HPDE6-E6E7 (cell line): Measurements from ENCODE around the gene LAMA1.

Experiments
- DNase-seq: peaks from one replicate; pipeline ENCODE4 v3.0.0; 2011; ENCODE audit warnings: missing footprints; ENCODE audit errors: extremely low spot score

LAMA1 gene

DNA sequence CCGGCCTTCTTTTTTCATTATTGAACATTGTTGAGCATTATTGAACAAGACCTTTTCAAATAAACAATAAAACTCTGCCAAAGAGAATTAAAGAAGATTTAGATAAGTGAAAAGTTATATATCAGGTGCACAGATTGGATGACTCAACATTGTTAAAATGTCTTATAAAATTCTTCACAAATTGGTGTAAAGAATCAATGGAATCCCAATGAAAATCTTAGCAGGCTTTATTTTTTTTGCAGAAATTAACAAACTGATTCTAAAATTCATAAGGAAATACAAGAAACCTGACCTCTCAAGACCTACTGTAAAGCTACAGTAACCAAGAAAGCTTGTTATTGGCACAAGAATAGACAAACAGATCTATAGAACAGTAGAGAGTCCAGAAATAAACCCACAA, 70.3 kb downstream of the LAMA1 start:
- no peak for DNase-seq

DNA sequence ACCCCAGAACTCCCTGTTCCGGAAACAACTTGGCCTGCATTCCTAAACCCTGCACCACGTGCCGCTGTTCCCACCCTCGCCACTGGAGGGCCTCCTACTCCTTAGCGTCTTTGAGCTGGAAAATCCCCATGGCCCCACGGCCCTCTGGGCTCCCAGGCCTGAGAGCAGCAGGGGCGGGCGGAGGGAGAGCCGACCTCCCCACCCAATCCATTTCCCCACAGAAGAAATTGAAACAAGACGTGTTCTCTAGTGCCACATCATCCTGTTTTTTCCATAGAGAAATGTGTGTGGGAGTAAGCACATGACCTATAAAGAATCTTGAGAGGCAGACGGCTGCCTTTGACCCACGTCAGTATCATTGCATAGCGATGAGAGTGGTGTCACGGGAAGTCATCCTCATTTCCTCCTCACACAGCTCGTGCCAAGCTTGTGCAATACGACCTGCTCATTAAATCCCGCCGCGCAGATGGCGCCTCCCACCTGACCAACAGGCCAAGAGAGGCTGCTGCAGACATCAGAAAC, 79.2 kb downstream of the LAMA1 start:
- peak; percentile 33 for DNase-seq

DNA sequence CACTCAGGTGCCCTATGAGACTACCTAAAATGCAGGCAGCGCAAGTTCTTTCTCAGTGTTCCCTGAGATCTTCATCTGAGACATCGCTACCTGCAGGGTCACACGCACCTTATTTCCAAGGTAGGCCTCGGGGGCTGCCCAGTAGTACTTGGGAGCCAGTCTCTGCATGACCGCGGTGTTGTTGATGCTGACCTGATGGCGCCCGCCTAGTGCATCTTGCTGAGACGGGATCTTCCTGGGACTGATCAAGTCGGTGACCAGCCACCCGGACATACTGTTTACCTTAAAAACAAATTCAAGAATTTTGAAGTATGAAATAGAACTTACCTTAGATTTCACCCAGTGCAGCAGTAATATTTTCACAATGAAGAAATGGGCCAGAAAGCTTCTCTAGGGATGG, 80.1 kb downstream of the LAMA1 start:
- DNase-seq, result no peak

DNA sequence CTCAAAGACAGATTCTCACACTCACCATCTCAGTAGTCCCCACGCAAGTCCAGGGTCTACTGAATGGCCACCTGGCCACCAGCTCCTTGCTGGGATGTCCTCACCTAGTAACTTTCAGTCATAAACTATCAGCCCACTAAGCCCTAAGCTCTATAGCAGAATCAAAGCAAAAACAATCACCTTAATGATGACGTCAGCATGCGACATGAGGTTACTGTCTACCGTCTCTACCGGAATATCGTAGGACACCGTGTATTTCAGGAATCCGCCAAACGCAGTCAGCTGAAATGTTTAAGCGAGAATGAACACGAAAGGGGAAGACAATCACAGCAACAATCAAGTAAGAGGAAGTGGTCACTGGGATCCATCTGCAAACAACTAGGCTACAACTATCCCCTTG, 81.8 kb downstream of the LAMA1 start:
- no peak for DNase-seq

DNA sequence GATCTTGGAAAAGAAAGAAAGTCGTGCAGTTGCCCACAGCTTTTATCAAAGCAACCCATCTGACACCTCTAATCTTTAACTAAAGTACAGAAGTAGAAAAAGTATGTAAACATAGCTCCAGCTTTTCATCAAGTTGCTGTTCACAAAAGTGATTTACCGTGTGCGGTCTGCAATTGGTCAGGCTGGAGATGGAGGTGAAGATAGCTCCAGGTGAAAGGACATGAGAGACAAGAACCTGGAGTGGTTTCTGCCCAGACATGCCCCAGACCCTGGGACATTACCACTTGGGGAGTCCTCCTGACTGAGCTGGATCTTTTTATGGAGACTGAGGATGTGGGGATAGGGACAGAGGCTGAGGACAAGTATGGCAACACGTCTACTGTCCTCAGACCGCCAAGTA, 82.7 kb downstream of the LAMA1 start:
- DNase-seq, result no peak

DNA sequence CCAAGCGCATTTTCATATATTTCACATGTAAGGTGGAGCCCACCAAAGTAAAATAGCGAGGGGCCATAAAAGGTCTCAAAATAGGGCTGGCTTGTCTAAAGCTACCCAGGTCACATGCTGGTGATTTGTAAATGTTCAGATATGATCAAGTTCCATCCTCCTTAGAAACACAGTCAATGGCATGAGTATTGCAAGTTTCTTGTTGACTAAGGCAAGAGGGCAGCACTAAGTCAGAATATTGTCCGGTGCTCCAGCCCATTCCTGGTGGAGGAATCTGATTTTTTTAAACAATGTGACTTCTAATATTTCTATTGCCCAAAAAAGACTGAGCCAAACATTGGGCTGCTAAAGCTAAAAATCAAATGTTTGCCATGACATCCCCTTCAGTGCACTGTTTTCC, 85.1 kb downstream of the LAMA1 start:
- no peak for DNase-seq

DNA sequence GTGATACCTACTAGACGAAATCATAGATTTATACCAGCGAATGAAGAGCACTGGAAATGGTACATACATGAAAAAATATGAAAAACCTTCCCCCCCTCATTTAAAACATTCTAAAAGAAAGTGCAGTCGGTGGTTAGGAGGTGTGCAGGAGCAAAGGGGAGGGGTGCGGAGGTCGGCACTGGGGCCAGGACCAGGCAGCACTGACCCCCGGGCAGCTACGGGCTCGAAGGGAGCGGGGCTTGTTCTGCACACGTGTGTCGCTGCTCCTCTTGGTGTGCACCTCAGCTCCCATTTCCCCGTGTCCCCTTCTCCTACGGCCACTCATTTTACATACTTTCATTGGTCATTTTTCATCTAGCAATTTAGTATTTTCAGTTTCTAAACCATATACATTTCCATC, 89.0 kb downstream of the LAMA1 start:
- DNase-seq, result no peak

DNA sequence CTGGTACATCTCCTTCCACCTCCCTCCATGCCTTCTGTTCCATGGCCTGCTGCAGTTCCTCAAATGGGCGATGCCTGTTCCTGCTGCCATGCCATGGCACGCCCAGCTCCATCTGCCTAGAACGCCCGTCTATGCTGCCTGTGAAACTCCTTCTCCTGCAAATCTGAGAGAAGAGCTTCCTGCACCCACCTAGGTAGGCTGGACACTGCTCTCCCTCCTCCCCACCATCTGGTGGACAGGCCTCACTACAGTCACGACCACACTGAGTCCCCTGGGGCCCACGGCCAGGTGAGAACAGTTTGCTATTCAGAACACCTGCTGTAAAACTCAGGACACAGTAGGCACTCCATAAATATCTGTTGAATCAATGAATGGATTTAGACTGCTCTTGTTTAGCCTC, 92.4 kb downstream of the LAMA1 start:
- no peak for DNase-seq

DNA sequence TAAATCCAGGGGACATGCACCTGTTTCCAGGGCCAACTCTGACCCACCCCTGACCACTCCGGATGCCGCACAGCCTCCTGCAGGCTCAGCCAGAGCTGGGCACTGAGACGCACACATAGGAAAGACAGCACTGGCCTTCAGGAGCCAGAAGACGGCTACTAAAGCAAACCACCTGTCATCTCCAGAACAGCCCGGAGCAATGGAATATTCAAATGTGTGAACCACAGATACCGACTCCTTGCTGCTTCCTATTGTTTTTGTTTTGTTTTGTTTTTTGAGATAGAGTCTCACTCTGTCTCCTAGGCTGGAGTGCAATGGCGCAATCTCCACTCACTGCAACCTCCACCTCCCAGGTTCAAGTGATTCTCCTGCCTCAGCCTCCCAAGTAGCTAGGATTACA, 94.0 kb downstream of the LAMA1 start:
- DNase-seq, result no peak

DNA sequence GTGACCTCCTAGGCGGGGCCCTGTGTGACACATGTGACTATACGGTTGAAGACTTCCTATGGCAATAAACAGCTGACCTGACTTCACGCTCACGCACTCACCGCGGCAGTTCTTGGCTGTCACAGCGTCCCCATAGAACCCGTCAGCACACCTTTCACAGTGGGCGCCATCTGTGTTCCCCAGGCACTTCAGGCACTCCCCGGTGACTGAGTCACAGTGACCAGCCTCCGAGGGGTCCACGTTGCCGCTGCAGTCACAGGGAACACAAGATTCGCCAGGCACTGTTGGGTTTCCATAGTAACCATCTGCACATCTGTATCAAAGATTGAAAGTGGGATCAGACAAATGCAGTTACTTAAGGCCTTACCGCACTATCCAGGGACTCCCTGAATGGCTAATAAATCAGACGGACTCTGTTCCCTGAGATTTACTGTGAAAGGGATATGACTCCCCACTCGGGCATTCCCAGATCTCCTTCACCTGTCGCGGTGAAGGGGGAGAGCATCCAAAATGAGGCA, 94.5 kb downstream of the LAMA1 start:
- no peak for DNase-seq

DNA sequence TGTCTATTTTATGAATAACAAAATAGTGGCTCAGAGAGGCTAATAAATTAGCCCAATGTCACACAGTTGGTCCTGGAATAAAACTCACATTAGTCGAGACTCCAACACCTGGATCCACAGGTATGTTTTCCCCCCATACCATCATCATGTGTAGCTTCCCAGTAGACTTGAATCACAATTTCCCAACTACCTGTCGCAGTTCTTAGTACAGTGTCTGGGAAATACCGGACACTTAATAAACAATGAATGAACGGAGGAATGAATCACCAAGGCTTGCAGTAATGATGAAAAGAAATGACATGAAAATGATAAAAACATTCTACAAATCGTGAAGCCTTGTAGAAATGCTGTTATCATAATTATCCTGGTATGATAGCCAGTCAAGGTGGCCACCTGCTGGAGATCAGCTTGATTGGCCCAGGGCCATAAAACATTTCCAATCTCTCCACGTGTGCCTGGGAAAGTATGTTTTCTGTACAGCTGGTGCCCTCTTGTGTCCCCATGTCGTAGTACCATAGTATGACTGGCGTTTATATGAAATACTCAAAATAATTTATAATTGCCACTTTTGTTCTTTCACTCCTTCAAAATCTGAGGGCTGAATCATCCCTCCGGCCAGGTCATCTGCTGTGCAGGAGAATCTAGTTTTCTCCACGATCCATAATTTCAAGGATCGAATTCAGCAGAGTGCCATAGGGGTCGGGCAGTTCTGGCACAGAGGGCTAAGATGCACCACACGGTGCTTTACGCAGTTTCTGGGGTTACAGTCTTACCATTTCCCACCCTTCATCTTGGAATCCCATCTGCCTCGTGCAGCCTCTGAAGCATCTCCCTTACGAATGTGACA, 95.4 kb downstream of the LAMA1 start:
- DNase-seq, result peak; percentile 38

DNA sequence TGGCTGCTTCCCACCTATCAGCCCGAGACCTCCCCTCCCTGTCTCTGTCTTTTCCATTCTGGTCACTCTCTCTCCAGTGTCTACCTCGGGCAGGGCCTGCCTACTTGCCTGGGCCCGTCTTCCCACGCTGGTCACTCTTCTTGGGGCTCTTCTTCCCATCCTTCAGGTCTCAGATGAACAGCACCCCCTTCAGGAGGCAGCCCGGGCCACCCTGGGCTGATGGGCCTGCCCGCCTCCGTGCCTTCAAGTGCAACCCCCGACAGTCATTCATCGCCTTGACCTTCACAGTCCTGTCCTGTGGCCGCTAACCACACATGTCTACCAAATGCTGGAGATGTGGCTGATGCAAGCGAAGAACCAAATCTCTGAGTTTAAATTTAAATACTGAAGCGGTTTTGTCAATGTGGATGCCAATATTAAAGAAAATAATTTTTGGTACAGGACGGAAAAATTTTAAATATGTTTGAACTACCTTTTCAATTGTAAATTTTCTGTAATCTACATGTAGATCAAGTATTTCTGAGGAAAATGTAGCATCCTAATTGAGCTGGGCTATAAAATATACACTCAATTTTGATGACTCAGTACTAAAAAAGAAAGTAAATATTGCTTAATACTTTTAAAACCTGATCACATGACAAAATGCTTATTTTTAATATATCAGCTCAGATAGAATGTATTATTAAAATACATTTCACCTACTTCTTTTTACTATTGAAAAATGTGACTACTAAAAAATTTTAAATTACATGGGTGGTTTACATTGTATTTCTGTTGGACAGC, 96.4 kb downstream of the LAMA1 start:
- no peak for DNase-seq

DNA sequence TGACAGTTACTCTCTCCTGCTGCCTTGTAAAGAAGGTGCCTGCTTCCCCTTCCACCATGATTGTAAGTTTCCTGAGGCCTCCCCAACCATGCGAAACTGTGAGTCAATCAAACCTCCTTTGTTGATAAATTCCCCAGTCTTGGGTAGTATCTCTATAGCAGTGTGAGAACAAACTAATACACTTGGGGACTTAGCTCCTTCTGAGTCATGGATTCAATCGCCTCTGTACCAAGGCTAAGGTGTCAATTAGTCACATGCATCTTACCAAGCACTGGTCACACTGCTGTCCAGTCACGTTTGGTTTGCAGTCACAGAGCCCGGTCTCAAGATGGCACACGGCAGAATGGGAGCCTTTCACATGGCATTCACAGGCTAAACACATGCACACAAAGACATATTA, 100.6 kb downstream of the LAMA1 start:
- no peak for DNase-seq

DNA sequence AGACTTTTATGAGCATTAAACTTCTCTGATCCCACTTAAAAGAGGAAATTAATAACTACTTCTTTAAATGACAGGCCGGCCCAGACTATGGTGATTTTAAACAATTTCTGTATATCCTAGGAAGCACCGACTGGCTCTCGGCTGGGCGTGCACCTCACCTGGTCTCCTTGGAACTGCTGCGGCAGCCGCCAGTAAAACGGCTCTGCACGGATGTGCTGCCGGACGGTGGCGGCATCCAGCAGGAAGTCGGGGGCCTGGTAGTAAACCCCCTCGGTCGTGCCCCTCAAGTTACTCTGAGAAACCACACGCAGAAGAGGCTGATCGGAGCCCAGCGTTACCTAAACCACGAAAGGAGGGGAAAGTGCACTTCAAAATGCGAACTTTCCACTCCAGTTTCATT, 106.5 kb downstream of the LAMA1 start:
- no peak for DNase-seq

DNA sequence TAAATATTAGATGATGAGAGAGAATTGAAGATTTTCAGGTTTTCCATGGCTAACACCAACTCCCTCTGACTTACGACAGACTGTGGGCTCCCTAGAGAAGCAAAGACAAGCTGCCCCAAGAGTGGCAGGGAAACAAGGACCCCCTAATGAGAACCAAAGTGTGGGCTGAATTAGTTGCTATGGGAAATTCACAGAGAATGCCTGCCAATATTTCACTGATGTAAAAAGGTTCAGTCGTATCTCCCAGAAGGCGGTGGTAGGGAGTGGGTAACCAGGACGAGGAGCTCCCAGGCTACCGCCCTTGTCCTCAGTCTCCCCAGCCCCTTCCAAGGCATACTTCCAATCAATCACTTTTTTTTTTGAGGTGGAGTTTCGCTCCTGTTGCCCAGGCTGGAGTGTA, 113.6 kb downstream of the LAMA1 start:
- DNase-seq, result no peak

DNA sequence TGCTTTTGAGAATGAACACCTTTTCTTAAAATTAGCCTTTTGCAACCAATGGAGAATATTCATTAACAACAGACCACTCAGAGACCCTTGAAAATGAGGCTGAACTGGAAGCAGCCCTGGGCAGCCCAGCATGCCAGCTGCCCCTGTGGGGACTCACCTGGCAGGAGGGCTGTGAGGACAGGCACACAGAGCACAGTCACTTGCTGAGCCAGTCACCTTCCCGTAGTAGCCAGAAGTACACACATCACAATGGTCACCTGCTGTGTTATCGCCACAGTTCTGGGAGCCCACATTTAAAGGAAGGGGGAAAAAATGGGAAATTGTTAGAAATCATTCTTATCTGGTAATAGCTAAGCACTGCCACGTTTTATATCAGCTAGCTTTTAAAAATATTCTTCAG, 115.5 kb downstream of the LAMA1 start:
- DNase-seq, result no peak

DNA sequence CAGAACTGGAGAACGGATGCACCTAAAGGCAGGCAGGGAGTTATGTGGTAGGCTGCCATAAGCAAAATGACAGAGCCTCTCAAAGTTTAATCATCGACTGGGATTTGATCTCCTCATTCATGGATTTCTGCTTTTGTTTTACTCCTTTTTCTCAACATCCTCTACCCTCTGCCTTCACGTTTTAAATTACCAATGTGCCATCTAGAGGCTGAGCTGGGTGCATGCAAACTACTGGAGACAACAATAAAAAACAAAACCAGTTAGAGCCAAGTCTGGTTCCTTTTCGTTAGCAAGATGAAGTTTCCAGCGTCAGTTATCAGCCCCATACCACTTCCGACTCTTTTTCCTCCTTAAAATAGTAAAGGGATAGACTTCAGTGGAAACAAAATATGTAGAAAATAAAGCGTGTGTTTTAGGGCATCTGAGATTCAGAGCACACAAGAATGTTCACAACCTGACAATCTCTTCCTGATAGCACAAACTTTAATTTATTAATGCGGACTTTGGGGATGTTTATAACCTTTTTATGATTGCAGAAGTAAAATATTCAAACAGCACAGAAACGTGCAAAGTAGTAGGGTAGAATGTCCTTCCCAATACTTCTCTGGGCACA, 117.0 kb downstream of the LAMA1 start:
- no peak for DNase-seq

DNA sequence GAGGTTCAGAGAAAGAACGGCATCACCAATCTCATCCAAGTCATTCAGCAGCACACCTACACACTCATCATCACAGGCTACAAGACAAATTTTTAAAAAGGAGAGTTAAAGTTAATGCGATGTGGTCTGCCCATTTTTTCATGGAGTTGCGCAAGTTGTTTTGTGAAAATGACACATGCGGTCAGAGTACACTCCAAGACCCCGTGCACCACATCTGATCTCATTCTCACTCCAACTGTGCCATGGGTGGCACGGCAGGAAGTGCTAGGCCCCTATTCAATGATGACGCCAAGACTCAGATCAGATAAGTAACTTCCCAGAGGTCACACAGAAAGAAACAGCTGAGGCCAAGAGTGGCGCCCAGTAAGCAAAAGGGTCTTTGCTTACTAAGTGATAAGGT, 119.8 kb downstream of the LAMA1 start:
- no peak for DNase-seq

DNA sequence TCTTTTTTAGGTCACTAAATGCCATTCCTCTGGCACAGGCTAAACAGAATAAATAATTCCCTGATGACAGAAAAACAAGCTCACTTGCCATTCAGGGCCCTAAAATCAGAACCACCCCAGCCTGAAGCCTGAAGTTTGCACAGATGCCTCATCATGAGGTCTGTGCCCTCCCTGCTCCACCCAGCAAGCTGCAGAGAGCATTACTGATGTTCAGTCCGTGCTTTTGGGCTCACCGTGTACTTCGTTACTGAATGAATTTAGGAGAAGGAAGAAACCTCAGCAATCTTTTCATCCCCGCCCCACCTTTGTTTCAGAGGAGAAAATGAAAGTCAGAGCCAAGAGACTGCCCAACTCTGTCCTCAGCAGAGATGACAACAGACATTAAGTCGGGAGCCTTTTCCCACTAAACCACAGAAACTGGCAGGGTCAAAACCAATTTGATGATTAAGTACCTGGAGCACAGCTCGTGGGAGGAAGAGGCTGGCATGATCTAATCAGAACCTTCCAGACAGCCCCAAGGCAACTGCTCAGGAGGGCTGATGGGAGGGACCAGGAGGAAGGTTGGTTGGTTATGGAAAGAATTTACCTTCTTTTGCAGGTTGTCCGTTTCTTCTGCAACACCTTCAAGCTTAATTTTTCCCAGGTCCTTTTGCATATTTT, 122.7 kb downstream of the LAMA1 start:
- peak; percentile 29 for DNase-seq

DNA sequence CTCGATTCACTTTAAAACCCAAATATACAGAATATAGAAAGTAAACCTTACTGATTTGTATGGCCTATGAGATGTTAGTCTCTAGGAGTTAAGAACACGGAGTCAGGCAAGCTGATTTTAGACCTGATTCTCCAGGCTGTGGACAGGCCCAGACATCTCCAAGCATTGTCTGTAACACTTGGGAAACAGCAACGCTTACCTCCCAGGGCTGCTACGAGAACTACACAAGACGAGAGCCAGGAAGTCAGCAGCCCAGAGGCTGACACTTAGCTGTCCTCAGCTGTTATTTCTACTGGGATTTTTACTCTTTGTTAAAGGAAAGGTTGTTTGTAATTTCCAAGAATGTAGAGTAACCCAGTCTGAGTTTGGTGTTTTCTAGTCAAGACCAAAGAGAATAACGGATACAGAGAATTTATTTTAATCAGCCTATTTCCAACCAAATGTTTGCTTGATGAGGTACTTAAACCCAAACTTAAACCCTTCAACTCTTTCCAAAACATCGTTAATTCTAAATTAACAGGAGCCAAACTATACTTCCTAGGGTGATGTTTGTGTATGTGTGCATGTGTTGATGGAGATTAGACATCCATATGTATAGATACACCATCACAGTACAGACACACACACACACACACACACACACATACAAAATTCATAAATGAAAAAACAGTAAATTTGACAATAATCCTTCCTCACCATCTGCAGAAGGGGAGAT, 123.4 kb downstream of the LAMA1 start:
- peak; percentile 13 for DNase-seq

DNA sequence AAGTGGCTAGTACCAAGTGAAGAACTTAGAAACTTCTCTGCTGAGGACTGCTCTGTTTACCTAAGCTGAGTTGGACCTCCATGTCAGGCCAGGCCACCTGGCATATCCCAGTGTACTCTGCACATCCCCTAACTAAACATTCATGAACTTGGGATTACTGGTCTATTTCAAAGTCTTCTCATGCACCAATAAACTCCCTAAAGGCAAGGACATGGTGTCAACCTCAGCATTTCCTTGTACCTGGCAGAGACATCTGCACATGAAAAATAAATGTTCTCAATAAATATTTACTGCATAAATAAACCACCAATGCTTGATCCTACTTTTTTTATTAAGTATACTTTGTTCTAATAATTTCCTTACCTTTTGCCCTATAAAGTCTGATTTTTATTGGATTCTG, 124.8 kb downstream of the LAMA1 start:
- no peak for DNase-seq
